GM06990 (cell line): ENCODE results near the gene RPS6KA4.

Experiments
- DNase-seq: peaks from one replicate; pipeline ENCODE4 v3.0.0-alpha.2; 2011; ENCODE audit not compliant: insufficient read length; ENCODE audit errors: extremely low read depth
- H3K27me3 ChIP-seq: replicated peaks from 2 replicates; pipeline ENCODE4 v1.6.0; 2011; ENCODE audit warnings: low read length; ENCODE audit not compliant: control insufficient read depth, insufficient read depth
- H3K36me3 ChIP-seq: 2 replicates; pipeline ENCODE4 v1.5.1; 2011; ENCODE audit warnings: low read length; ENCODE audit not compliant: control insufficient read depth, insufficient read depth
- H3K4me3 ChIP-seq: replicated peaks from 2 replicates; pipeline ENCODE4 v1.5.1; 2011; ENCODE audit warnings: low read depth, mild to moderate bottlenecking, control low read depth, low read length
- TF ChIP-seq, protein P1 (sequence below): IDR thresholded peaks from 2 replicates; pipeline ENCODE4 v1.5.1; 2011; ENCODE audit warnings: low read length, control low read depth, mild to moderate bottlenecking, inconsistent platforms; ENCODE audit not compliant: insufficient read depth, poor library complexity, severe bottlenecking

The RPS6KA4 gene

DNA sequence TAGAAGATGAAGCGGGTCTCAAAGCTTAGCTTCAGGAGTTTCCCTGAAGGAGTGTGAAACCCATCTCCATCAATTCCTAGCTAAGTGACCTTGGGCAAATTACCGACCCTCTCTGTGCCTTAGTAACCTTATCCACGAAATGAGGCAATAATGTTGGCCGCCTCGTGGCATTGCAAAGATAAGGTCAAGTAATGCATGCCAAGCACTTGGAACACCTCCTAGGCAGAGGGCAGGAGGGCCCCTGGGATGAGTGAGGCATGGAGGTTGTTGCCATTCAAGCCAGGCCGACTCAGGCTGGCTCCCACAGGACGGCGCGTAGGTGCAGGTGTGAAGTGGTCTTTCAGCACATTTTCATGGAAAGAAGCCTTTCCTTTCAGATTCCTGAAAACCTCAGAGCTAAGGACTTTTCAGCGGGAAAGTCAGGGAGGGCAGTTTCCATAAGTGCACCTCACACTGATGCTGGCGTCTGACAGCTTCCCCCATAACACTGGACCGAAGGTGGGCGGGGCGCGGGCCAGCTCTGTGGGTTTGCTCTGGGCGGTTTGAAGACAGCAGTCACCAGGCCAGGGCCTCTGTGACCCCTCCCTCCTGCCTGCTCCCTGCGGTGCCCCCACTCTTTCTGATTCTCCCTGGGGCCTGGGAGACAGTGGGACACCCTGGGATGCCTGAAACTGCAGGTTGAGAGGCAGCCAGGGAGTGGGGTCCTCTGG is 25.2 kb downstream of the RPS6KA4 start:
- DNase-seq: no peak
- no peak overlapping the region for H3K4me3 ChIP-seq
- TF ChIP-seq, protein P1, sequence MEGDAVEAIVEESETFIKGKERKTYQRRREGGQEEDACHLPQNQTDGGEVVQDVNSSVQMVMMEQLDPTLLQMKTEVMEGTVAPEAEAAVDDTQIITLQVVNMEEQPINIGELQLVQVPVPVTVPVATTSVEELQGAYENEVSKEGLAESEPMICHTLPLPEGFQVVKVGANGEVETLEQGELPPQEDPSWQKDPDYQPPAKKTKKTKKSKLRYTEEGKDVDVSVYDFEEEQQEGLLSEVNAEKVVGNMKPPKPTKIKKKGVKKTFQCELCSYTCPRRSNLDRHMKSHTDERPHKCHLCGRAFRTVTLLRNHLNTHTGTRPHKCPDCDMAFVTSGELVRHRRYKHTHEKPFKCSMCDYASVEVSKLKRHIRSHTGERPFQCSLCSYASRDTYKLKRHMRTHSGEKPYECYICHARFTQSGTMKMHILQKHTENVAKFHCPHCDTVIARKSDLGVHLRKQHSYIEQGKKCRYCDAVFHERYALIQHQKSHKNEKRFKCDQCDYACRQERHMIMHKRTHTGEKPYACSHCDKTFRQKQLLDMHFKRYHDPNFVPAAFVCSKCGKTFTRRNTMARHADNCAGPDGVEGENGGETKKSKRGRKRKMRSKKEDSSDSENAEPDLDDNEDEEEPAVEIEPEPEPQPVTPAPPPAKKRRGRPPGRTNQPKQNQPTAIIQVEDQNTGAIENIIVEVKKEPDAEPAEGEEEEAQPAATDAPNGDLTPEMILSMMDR: no peak
- no peaks in the 10 kb centered on the region; the same call in none of the 2 replicates for H3K27me3 ChIP-seq
- no peaks in the 10 kb centered on the region for H3K36me3 ChIP-seq

DNA sequence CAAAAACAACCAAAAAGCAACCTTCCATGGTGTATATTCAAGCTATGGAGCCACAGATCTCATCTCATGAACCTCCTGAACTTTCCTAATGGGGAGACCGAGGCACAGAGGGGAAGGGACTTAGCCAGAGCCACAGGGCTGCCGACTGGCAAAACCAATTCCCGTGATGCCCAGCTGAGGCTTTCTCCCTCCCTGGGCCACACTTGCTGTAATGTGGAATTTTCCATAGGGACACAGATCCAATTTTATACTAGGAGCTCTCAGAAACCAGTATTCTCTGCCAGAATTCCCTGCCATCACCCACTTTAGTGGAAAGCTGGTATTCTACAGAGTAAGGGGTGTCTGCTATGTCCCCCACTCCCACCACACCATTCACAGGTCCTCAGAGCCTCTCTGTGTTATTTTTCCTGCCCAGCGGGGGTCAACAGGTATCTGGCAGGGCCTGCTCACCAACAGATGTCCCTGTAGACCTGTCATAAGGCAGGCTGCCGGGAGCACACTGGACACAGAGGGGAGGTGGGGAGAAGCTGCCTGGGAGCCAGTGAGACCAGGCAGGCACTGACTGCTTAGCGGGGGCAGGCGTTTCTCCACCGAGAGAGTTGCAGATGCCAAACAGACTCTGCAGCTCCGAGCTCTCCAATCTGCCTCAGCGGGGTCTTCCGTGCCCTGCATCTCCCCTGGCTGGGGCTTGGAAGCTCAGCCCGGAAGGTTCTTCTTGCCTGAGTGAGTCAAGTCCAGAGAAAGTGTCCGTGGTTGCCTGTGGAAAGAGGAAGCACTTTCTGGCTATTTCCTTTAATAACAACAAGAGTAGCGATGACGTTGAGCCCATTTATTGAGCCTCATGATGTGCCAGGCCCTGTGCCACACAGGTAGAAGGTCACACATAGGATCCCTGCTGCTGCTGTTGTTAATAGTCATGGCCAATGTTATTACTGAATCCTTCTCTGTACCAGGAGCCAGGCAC is 26.3 kb downstream of the RPS6KA4 start:
- Histone ChIP-seq H3K36me3 (no peaks in the 10 kb centered on the region), H3K4me3 (no peak overlapping the region), H3K27me3 (no peaks in the 10 kb centered on the region; the same call in none of the 2 replicates)
- DNase-seq: no peak
- TF ChIP-seq, protein P1: no peak

DNA sequence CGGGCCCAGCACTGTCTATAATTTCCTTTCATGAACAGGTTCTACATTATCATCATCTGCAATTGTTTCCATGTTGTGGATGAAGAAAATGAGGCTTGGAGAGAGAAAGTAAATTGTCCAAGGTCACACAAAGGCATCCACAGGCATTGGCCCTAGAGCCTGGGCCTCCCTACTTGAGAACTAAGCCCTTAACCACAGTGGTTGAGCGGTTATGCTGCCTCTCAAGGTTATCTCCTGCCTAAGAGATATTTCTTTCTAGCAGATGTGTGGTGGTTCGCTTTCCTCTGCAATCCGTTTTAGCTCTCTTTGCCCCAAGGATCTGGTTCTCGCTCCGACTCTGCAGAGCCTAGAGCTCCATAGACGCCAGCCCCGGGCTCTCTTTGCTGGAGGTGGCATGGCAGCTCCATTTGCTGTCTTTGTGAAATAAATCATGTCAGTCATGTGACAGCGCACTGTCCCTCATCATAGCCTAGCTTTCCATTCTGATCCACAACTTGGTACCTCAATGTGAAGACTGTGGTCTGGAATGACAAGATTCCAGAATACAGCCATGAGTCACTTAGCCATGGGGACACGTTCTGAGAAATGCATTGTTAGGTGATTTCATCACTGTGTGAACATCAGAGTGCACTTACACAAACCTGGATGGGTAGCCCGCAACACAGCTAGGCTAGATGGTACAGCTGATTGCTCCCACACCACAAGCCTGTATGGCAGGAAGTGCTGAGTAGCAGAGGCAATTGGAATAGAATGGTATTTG is 27.2 kb downstream of the RPS6KA4 start:
- Histone ChIP-seq H3K36me3 (no peaks in the 10 kb centered on the region), H3K27me3 (no peaks in the 10 kb centered on the region; the same call in none of the 2 replicates), H3K4me3 (no peak overlapping the region)
- no peak for DNase-seq
- TF ChIP-seq, protein P1: no peak

DNA sequence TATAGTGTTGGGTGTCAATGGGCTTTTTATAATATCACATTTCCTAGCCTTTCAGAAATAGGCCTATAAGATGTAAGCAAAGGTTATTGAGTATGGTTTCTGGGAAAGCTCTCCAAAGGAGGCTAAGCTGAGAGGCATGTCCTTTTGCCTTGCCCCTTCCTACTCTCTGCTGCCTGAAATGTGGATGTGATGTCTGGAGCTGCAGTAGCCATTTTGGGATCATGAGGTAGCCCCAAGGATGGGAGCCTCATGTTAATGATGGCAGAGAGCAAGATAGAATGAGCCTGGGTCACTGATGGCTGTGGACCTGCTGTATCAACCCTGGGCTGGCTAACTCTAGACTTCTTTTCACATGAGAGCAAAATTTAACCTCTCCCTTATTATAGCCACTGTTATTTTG is 29.0 kb downstream of the RPS6KA4 start:
- TF ChIP-seq, protein P1: no peak
- Histone ChIP-seq H3K36me3 (no peaks in the 10 kb centered on the region), H3K27me3 (no peaks in the 10 kb centered on the region; the same call in none of the 2 replicates), H3K4me3 (no peak overlapping the region)
- no peak for DNase-seq

DNA sequence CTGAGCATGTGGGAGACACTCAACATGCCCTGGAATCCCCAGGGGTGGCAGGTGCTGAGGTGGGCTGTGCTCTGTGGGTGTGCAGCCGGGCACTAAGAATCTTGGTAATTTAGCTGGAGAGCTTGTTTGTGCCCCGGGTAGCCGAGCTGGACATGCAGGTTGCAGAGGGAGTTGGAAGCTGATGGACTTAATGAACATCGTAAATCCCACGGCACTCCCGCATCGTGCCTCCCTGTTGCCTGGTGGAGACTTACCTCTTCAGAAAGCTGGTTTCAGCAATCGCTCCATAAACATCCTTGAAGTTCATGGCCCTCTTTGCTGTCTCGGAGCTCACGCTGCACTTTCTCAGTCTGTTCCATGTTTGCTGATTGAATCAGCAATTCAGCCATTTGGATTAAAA is 29.9 kb downstream of the RPS6KA4 start:
- Histone ChIP-seq H3K4me3 (no peak overlapping the region), H3K36me3 (no peaks in the 10 kb centered on the region), H3K27me3 (no peaks in the 10 kb centered on the region; the same call in none of the 2 replicates)
- no peak for DNase-seq
- TF ChIP-seq, protein P1: no peak
